Neuronal stem cell (in vitro differentiated cells): ENCODE results near the gene MACC1.

ENCODE experiments used
- DNase-seq: peaks from one replicate; pipeline ENCODE4 v3.0.0-alpha.2; 2013; ENCODE audit warnings: low spot score
- H2AFZ ChIP-seq: one replicate; pipeline ENCODE4 v1.6.1; 2013; ENCODE audit warnings: mild to moderate bottlenecking, low read length, inconsistent platforms
- H2AK5ac ChIP-seq: 2 replicates; pipeline ENCODE4 v1.6.1; 2013; ENCODE audit warnings: low read depth, mild to moderate bottlenecking, inconsistent platforms, low read length, moderate library complexity, mixed read lengths
- H2BK120ac ChIP-seq: 2 replicates; pipeline ENCODE4 v1.6.1; 2013; ENCODE audit warnings: low read depth, mild to moderate bottlenecking, inconsistent platforms, low read length, moderate library complexity, mixed read lengths
- H2BK12ac ChIP-seq: one replicate; pipeline ENCODE4 v1.6.1; 2013; ENCODE audit warnings: low read length, inconsistent platforms
- H2BK15ac ChIP-seq: 2 replicates; pipeline ENCODE4 v1.6.1; 2013; ENCODE audit warnings: mild to moderate bottlenecking, low read length, inconsistent platforms, mixed read lengths
- H2BK5ac ChIP-seq: one replicate; pipeline ENCODE4 v1.6.1; 2013; ENCODE audit warnings: inconsistent platforms, mild to moderate bottlenecking, low read length, moderate library complexity
- H3K14ac ChIP-seq: one replicate; pipeline ENCODE4 v1.6.1; 2013; ENCODE audit warnings: low read length, inconsistent platforms
- H3K18ac ChIP-seq: 2 replicates; pipeline ENCODE4 v1.6.1; 2013; ENCODE audit warnings: low read length, inconsistent platforms
- H3K23ac ChIP-seq: 2 replicates; pipeline ENCODE4 v1.6.1; 2013; ENCODE audit warnings: low read depth, mild to moderate bottlenecking, mixed read lengths, low read length, inconsistent platforms; ENCODE audit not compliant: poor library complexity
- H3K27ac ChIP-seq: replicated peaks from 3 replicates; pipeline ENCODE4 v1.5.1; 2013; ENCODE audit warnings: low read length, inconsistent platforms
- H3K27me3 ChIP-seq, 3 experiments: 2 replicates each; pipeline ENCODE4 v1.6.1; 2013; ENCODE audit warnings: low read length in 3 of 3, mild to moderate bottlenecking in 2 of 3, inconsistent platforms in 1 of 3, low read depth in 1 of 3, mixed read lengths in 1 of 3, moderate library complexity in 1 of 3; ENCODE audit not compliant: control insufficient read depth in 3 of 3, insufficient read depth in 3 of 3
- H3K36me3 ChIP-seq, 2 donors: replicated peaks in 1 of 2; 2 replicates each; pipeline ENCODE4 v1.6.1; 2013; ENCODE audit warnings: low read length in 2 of 2; ENCODE audit not compliant: control insufficient read depth in 2 of 2, insufficient read depth in 2 of 2
- H3K4ac ChIP-seq: 2 replicates; pipeline ENCODE4 v1.6.1; 2013; ENCODE audit warnings: inconsistent platforms, mild to moderate bottlenecking, low read length, moderate library complexity
- H3K4me1 ChIP-seq, 2 donors: 1 replicate in 1 of 2; 2 replicates in 1 of 2; pipeline ENCODE4 v1.6.1; 2013; ENCODE audit warnings: low read length in 2 of 2, low read depth in 1 of 2; ENCODE audit not compliant: control insufficient read depth in 2 of 2, insufficient read depth in 1 of 2
- H3K4me2 ChIP-seq: one replicate; pipeline ENCODE4 v1.6.1; 2013; ENCODE audit warnings: mild to moderate bottlenecking, low read length, inconsistent platforms; ENCODE audit not compliant: insufficient read depth, poor library complexity, severe bottlenecking
- H3K4me3 ChIP-seq, 2 donors: 2 replicates each; pipeline ENCODE4 v1.5.1; 2013; ENCODE audit warnings: low read length in 2 of 2, mild to moderate bottlenecking in 2 of 2, inconsistent platforms in 1 of 2, moderate library complexity in 1 of 2
- H3K79me1 ChIP-seq: one replicate; pipeline ENCODE4 v1.6.1; 2013; ENCODE audit warnings: low read depth, mild to moderate bottlenecking, inconsistent platforms, low read length, moderate library complexity
- H3K9ac ChIP-seq: one replicate; pipeline ENCODE4 v1.6.1; 2013; ENCODE audit warnings: mild to moderate bottlenecking, low read depth, low read length, inconsistent platforms; ENCODE audit not compliant: poor library complexity
- H3K9me3 ChIP-seq, 2 donors: replicated peaks in 1 of 2; 2 replicates each; pipeline versions ENCODE3 to v1.6.1; 2013; ENCODE audit warnings: low read length in 2 of 2, mild to moderate bottlenecking in 2 of 2, inconsistent platforms in 1 of 2, low read depth in 1 of 2, mixed read lengths in 1 of 2, moderate library complexity in 1 of 2; ENCODE audit not compliant: control insufficient read depth in 2 of 2, insufficient read depth in 1 of 2
- H4K8ac ChIP-seq: one replicate; pipeline ENCODE4 v1.6.1; 2013; ENCODE audit warnings: low read depth, mild to moderate bottlenecking, inconsistent platforms, low read length, moderate library complexity
- H4K91ac ChIP-seq: one replicate; pipeline ENCODE4 v1.6.1; 2013; ENCODE audit warnings: low read length, low read depth, mild to moderate bottlenecking, inconsistent platforms; ENCODE audit not compliant: poor library complexity
- WGBS, 2 donors: extraction: QIAGEN DNeasy Blood & Tissue Kit; methylation state at CpG; one replicate each; pipeline ENCODE4 v1.1.7; 2013; ENCODE audit warnings: missing lambda C conversion rate in 2 of 2, mixed read lengths in 1 of 2; ENCODE audit not compliant: insufficient read length in 2 of 2, insufficient replicate concordance in 1 of 2; ENCODE audit errors: extremely low coverage in 2 of 2; 5-methylcytosine and 5-hydroxymethylcytosine counted together

The MACC1 gene

DNA sequence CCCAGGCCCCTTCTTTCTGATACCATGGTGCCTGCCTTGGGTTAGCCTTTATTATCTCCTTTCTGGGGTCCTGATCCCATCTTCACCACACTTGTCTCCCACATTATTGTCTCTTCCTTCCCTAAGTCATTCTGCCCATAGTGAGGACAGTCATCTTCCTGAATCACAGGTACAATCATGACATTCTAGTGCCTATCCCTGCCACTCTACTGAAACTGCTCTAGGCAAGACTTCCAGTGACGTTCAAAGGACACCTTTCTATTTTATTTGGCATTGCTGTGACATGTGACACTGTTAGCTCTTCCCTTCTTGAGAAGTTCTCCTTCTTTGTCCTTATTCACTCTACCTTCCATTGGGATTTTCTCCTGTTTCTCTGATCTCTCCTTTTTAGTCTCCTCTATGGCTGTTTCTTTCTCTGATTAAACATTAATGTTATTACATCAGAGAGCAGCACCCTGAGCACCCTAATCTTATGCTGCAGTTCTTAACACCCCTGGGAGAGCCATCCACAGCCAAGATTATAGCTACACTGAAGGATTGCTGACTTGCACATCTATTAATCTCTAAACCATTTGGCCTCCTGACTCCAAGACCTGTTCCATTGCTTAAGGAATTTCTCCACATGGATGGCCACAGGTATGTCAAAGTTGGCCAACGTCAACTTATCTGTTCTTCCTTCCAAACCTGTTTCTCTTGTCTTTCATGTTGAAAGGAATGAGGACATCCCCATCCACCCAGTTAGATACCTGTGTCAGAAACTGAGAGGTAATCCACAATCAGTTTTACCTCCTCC is 10.9 kb downstream of the MACC1 start:
- no peak for DNase-seq
- H4K91ac ChIP-seq: no peak overlapping the region
- H3K14ac ChIP-seq: no peak overlapping the region
- H2BK15ac ChIP-seq: no peak overlapping the region
- H3K18ac ChIP-seq: no peak overlapping the region
- no peak overlapping the region for H2BK120ac ChIP-seq
- H3K36me3 ChIP-seq: no peaks in the 10 kb centered on the region
- no peak overlapping the region for H3K9ac ChIP-seq
- no peak overlapping the region for H3K27ac ChIP-seq
- H2AK5ac ChIP-seq: no peak overlapping the region
- no peak overlapping the region for H3K4me3 ChIP-seq
- H3K79me1 ChIP-seq: no peaks in the 10 kb centered on the region
- no peak overlapping the region for H2BK12ac ChIP-seq
- WGBS, 2 donors: no CpG with 5 or more reads among the region's 2 CpGs
- H3K27me3 ChIP-seq: no peaks in the 10 kb centered on the region
- H3K4me1 ChIP-seq: peaks cover 2 to 5% of the 10 kb centered on the region in 2 donors
- peaks cover 3 to 17% of the 10 kb centered on the region in 2 donors for H3K9me3 ChIP-seq
- no peak overlapping the region for H3K4ac ChIP-seq
- no peak overlapping the region for H3K23ac ChIP-seq
- no peak overlapping the region for H2AFZ ChIP-seq
- H2BK5ac ChIP-seq: no peak overlapping the region
- H4K8ac ChIP-seq: no peak overlapping the region
- H3K4me2 ChIP-seq: no peak overlapping the region

DNA sequence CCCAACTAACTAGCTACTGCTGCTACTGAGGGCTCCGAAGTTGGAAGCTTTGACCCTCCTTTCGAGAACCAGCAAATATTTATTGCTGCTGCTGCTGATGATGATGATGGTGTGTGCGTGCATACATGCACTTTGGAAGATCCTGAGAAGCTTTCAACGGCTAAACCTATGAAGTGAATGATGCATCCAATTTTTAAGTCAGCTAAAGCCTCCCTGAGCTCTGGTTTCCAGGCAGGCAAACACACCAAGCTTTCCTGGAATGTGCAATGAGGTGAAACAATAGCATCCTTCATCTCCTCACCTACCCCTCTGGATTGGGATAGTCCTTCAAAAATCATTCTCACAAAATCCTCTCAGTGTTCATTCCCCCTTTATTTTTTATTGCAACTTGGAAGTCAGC is 13.9 kb downstream of the MACC1 start:
- WGBS, 2 donors: no CpG with 5 or more reads among the region's 4 CpGs
- Histone ChIP-seq H3K23ac (no peak overlapping the region), H3K14ac (no peak overlapping the region), H3K27ac (no peak overlapping the region), H3K9ac (no peak overlapping the region), H4K8ac (no peak overlapping the region), H2BK12ac (no peak overlapping the region), H3K27me3 (no peaks in the 10 kb centered on the region), H3K4me1 (peaks cover 2 to 17% of the 10 kb centered on the region in 2 donors), H2BK15ac (no peak overlapping the region), H3K79me1 (no peaks in the 10 kb centered on the region), H4K91ac (no peak overlapping the region), H2BK120ac (no peak overlapping the region), H3K9me3 (peaks cover 0 to 4% of the 10 kb centered on the region in 2 donors), H2BK5ac (no peak overlapping the region), H3K18ac (no peak overlapping the region), H3K36me3 (no peaks in the 10 kb centered on the region), H3K4ac (no peak overlapping the region), H3K4me3 (no peak overlapping the region), H3K4me2 (no peak overlapping the region), H2AFZ (no peak overlapping the region), H2AK5ac (no peak overlapping the region)
- DNase-seq: no peak

DNA sequence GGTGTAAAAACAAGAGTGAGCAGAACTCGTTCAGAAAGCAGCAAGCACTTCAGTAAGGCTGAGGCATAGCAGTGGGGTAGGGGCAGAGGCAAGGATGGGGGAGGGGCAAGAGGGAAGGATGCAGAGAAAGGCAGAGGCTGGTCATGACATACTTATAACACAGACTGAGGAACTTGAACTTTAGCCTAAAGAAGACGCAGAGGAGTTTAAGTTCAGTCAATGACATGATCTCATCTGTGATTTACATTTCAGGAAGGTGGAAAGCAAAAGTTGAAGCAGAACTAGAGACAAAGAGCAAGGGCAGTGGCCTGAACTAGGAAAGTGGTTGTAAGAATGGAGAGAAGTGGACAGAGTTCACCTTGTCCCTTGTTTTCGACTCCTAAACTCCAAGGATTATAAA is 15.8 kb downstream of the MACC1 start:
- Histone ChIP-seq H3K4me2 (no peak overlapping the region), H3K79me1 (no peaks in the 10 kb centered on the region), H2AK5ac (no peak overlapping the region), H2BK12ac (no peak overlapping the region), H3K27me3 (no peaks in the 10 kb centered on the region), H3K36me3 (no peaks in the 10 kb centered on the region), H3K4me1 (peaks cover 2 to 20% of the 10 kb centered on the region in 2 donors), H2BK15ac (no peak overlapping the region), H3K4me3 (no peak overlapping the region), H2BK120ac (no peak overlapping the region), H2BK5ac (no peak overlapping the region), H3K23ac (no peak overlapping the region), H2AFZ (peak overlapping the region; percentile 49), H4K8ac (no peak overlapping the region), H4K91ac (no peak overlapping the region), H3K4ac (no peak overlapping the region), H3K14ac (no peak overlapping the region), H3K18ac (no peak overlapping the region), H3K9me3 (no peaks in the 10 kb centered on the region), H3K27ac (no peak overlapping the region), H3K9ac (no peak overlapping the region)
- DNase-seq: no peak
- WGBS, 2 donors: no CpG with 5 or more reads among the region's 3 CpGs

DNA sequence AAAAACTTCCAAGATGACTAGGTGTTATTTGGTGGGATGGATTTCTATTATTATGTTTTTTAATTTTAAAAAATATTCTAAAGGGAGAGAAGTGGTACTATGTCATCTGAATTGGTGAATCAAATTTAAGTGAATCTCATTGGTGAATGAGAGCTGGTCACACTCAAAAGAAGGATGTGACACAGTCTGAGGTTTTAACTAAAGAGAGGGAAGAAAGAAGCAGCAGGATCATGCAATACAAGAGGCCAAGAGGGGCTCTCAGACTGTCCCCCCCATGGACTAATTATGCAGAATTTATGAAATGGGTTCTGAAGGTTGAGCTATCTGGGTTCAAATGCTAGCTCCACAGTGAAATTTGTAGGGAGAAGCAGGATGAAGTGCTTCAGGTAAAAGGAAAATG is 16.2 kb downstream of the MACC1 start:
- no peak overlapping the region for H3K14ac ChIP-seq
- no peak overlapping the region for H2BK5ac ChIP-seq
- H3K4me3 ChIP-seq: no peak overlapping the region
- no peak overlapping the region for H4K91ac ChIP-seq
- H3K9ac ChIP-seq: no peak overlapping the region
- H2BK12ac ChIP-seq: no peak overlapping the region
- H2AK5ac ChIP-seq: no peak overlapping the region
- no peaks in the 10 kb centered on the region for H3K9me3 ChIP-seq
- no peak overlapping the region for H3K18ac ChIP-seq
- no peaks in the 10 kb centered on the region for H3K36me3 ChIP-seq
- no peak overlapping the region for H3K27ac ChIP-seq
- H2AFZ ChIP-seq: peak overlapping the region; percentile 49
- no peak for DNase-seq
- H3K4ac ChIP-seq: no peak overlapping the region
- H2BK15ac ChIP-seq: no peak overlapping the region
- no peak overlapping the region for H4K8ac ChIP-seq
- peaks cover 2 to 20% of the 10 kb centered on the region in 2 donors for H3K4me1 ChIP-seq
- no peaks in the 10 kb centered on the region for H3K27me3 ChIP-seq
- H3K79me1 ChIP-seq: no peaks in the 10 kb centered on the region
- no peak overlapping the region for H2BK120ac ChIP-seq
- no peak overlapping the region for H3K23ac ChIP-seq
- no peak overlapping the region for H3K4me2 ChIP-seq
